Nephron (organoid): ENCODE results near the gene STK32B.

ENCODE experiments used
- H3K27ac Mint-ChIP-seq, 3 experiments: 2 replicates each; pipeline ENCODE4 v1.8.0; 2020; ENCODE audit warnings: mixed read lengths in 3 of 3, mild to moderate bottlenecking in 2 of 3, moderate library complexity in 1 of 3
- H3K27me3 Mint-ChIP-seq: 2 replicates; pipeline ENCODE4 v1.8.0; 2021; ENCODE audit warnings: low read depth, mild to moderate bottlenecking, moderate library complexity, mixed read lengths
- H3K36me3 Mint-ChIP-seq: 2 replicates; pipeline ENCODE4 v1.8.0; 2020; ENCODE audit warnings: low read depth, mixed read lengths
- H3K4me1 Mint-ChIP-seq: 2 replicates; pipeline ENCODE4 v1.8.0; 2020; ENCODE audit warnings: mixed read lengths
- H3K4me3 Mint-ChIP-seq, 3 experiments: 2 replicates each; pipeline ENCODE4 v1.8.0; 2020; ENCODE audit warnings: mild to moderate bottlenecking in 3 of 3, mixed read lengths in 3 of 3, moderate library complexity in 2 of 3
- H3K9me3 Mint-ChIP-seq: 2 replicates; pipeline ENCODE4 v1.8.0; 2020; ENCODE audit warnings: mixed read lengths
- TF ChIP-seq, protein P1 (sequence below), 3 experiments: fragments of 200-600 bp; sonication (generic); IDR thresholded peaks; one replicate each; pipeline ENCODE4 v1.5.0; 2021; ENCODE audit warnings: antibody characterized with exemption in 3 of 3; ENCODE audit not compliant: unreplicated experiment in 3 of 3

STK32B gene

GRCh38 chr4:5366421-5366820 is 315.1 kb downstream of the STK32B start:
- H3K27me3 Mint-ChIP-seq: no peaks in the 10 kb centered on the region
- no peaks in the 10 kb centered on the region for H3K4me1 Mint-ChIP-seq
- no peaks in the 10 kb centered on the region for H3K36me3 Mint-ChIP-seq
- TF ChIP-seq, protein P1, sequence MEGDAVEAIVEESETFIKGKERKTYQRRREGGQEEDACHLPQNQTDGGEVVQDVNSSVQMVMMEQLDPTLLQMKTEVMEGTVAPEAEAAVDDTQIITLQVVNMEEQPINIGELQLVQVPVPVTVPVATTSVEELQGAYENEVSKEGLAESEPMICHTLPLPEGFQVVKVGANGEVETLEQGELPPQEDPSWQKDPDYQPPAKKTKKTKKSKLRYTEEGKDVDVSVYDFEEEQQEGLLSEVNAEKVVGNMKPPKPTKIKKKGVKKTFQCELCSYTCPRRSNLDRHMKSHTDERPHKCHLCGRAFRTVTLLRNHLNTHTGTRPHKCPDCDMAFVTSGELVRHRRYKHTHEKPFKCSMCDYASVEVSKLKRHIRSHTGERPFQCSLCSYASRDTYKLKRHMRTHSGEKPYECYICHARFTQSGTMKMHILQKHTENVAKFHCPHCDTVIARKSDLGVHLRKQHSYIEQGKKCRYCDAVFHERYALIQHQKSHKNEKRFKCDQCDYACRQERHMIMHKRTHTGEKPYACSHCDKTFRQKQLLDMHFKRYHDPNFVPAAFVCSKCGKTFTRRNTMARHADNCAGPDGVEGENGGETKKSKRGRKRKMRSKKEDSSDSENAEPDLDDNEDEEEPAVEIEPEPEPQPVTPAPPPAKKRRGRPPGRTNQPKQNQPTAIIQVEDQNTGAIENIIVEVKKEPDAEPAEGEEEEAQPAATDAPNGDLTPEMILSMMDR (IDR thresholded peaks at IDR 0.05; ENCODE audit: unreplicated experiment in 3 of 3): no peak
- H3K27ac Mint-ChIP-seq: no peak overlapping the region
- peaks cover 3% of the 10 kb centered on the region for H3K9me3 Mint-ChIP-seq
- H3K4me3 Mint-ChIP-seq: no peak overlapping the region

GRCh38 chr4:5368426-5368825 is 317.1 kb downstream of the STK32B start:
- Mint-ChIP-seq H3K4me3 (no peak overlapping the region), H3K27me3 (no peaks in the 10 kb centered on the region), H3K36me3 (no peaks in the 10 kb centered on the region), H3K9me3 (peaks cover 3% of the 10 kb centered on the region), H3K4me1 (no peaks in the 10 kb centered on the region), H3K27ac (no peak overlapping the region)
- TF ChIP-seq, protein P1 (IDR thresholded peaks at IDR 0.05; ENCODE audit: unreplicated experiment in 3 of 3): no peak

DNA sequence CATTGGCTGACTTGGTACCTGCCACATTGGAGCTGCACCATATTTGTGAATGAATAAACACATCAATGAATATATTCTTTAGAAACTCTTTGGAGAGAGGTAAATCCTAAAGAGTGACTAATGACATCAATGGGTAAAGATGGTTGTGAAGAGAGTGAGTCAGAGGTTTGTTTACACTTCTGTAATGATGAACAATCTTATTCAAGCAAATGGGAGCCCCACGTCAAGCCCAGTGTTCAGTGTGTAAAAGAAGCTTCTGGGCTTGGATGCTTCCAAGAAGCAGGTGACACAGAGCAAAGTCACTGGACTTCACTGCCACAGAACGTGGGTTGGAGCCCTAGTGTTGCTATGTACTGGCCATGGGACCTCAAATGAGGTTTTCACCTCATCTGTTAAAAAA is 319.0 kb downstream of the STK32B start:
- TF ChIP-seq, protein P1 (IDR thresholded peaks at IDR 0.05; ENCODE audit: unreplicated experiment in 3 of 3): no peak
- H3K4me1 Mint-ChIP-seq: no peaks in the 10 kb centered on the region
- H3K27ac Mint-ChIP-seq: no peak overlapping the region
- no peak overlapping the region for H3K4me3 Mint-ChIP-seq
- H3K36me3 Mint-ChIP-seq: no peaks in the 10 kb centered on the region
- H3K27me3 Mint-ChIP-seq: peaks cover 11% of the 10 kb centered on the region
- H3K9me3 Mint-ChIP-seq: peaks cover 10% of the 10 kb centered on the region

- peaks cover 12% of the 10 kb centered on the region for H3K9me3 Mint-ChIP-seq
- H3K27ac Mint-ChIP-seq: no peak overlapping the region
- TF ChIP-seq, protein P1 (IDR thresholded peaks at IDR 0.05; ENCODE audit: unreplicated experiment in 3 of 3): no peak
- no peaks in the 10 kb centered on the region for H3K4me1 Mint-ChIP-seq
- no peaks in the 10 kb centered on the region for H3K36me3 Mint-ChIP-seq
- H3K27me3 Mint-ChIP-seq: peaks cover 13% of the 10 kb centered on the region
- no peak overlapping the region for H3K4me3 Mint-ChIP-seq
These were observed 320.3 kb downstream of the STK32B start for GRCh38 chr4:5371415-5372190.

DNA sequence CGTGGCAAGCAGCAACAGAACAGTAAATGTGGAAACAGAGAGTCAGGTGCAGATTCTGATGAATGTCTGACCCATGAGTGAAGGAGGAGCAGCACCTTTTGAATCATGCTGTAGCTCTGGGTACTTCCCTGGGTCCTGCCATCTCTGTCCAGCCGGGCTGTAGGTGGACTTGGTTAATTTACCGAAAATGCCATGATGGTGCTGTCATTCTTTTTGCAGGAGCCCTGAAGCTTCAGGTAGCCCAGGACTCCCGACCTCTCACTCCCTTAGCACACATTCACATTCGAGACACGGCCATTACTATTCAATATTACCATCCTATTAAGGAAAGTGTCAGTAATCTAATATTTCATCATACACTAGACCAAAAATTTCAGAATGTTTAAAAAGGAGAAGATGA is 320.9 kb downstream of the STK32B start:
- no peak overlapping the region for H3K4me3 Mint-ChIP-seq
- no peaks in the 10 kb centered on the region for H3K4me1 Mint-ChIP-seq
- H3K9me3 Mint-ChIP-seq: peaks cover 12% of the 10 kb centered on the region
- TF ChIP-seq, protein P1 (IDR thresholded peaks at IDR 0.05; ENCODE audit: unreplicated experiment in 3 of 3): no peak
- H3K27ac Mint-ChIP-seq: no peak overlapping the region
- no peaks in the 10 kb centered on the region for H3K36me3 Mint-ChIP-seq
- peaks cover 17% of the 10 kb centered on the region for H3K27me3 Mint-ChIP-seq

GRCh38 chr4:5373327-5373726 is 322.0 kb downstream of the STK32B start:
- Mint-ChIP-seq H3K36me3 (no peaks in the 10 kb centered on the region), H3K4me3 (no peak overlapping the region), H3K27ac (no peak overlapping the region), H3K27me3 (peaks cover 17% of the 10 kb centered on the region), H3K4me1 (no peaks in the 10 kb centered on the region), H3K9me3 (peaks cover 14% of the 10 kb centered on the region)
- TF ChIP-seq, protein P1 (IDR thresholded peaks at IDR 0.05; ENCODE audit: unreplicated experiment in 3 of 3): no peak
